ENCODE data around the gene GDF10. TPM values are rescaled to one million over a fixed set of nuclear protein-coding genes. Genes with fewer than 3 reads are reported as not detected.

Gene GDF10
- total RNA-seq, 1 experiment from 2014 or later: 0.20 TPM

DNA sequence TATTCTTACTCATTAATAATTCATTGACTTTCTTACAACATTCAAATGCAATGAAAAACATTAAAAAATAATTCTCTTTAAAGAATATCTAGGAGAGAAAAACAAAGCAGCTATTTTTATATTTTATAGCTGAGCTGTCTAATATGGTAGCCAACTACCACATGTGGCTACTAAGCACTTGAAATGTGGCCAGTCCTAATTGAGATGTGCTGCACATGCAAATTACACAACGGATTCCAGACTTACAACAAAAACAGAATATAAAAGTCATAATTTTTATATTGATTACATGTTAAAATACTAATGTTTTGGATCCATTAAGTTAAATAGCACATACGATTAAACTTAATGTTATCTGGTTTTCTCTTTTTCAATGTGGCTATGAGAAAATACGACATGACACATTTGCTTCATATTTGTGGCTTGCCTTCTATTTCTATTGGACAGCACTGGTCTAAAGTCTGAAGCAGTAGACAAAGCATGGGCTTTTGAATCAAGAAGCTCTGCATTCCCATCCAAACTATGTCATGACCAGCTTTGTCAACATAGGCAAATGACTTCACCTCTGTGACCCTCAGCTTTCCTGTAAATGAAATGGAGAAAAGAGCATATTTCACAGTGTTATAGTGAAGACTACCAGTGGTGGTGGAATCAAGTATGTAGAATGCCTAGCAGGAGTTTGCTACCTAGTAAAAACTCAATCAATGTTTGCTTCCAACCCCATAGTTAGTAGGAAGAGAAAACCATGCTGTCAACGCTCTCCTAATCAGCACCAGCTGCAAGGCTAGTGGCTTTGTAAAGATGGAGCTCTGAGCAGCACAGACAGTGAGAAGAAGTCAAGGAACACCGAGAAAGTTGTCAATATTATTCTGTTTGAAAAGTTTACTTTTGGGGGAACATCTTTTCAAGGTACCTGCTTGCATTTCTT is 37.1 kb upstream of the GDF10 start:
- no peak overlapping the region for H2BK120ac ChIP-seq (ENCODE audit: low read depth, low read length, poor library complexity, severe bottlenecking)
- Mint-ChIP-seq H3K27ac (no peak overlapping the region), H3K4me3 (no peak overlapping the region), H3K36me3 (ENCODE audit: insufficient read depth in 1 of 3, low read depth in 3 of 3) (no peaks in the 10 kb centered on the region), H3K9me3 (no peaks in the 10 kb centered on the region; a peak in 1 of 5 replicates), H3K4me1 (no peaks in the 10 kb centered on the region), H3K27me3 (ENCODE audit: low read depth) (peaks cover 2% of the 10 kb centered on the region; the same call in 1 of the 2 replicates)
- H2BK12ac ChIP-seq (ENCODE audit: insufficient read length, low read depth, low read length): no peak overlapping the region
- no peak overlapping the region for H4K5ac ChIP-seq (ENCODE audit: insufficient read length, low read depth, low read length)
- no peak for DNase-seq
- no peak overlapping the region for H3K56ac ChIP-seq (ENCODE audit: insufficient read length, low read depth, low read length)
- H3K4me2 ChIP-seq (ENCODE audit: insufficient read depth, insufficient read length, low read length): no peak overlapping the region
- H3K27me3 ChIP-seq (ENCODE audit: insufficient read depth, low read length): no peaks in the 10 kb centered on the region
- H3K4me1 ChIP-seq (ENCODE audit: insufficient read depth, low read length): no peaks in the 10 kb centered on the region
- H3K14ac ChIP-seq (ENCODE audit: insufficient read depth, low read length): no peak overlapping the region
- no peak overlapping the region for H2AK5ac ChIP-seq (ENCODE audit: insufficient read length, low read length)
- H2BK20ac ChIP-seq (ENCODE audit: low read depth, low read length, poor library complexity, severe bottlenecking): no peak overlapping the region
- no peak overlapping the region for H3K4ac ChIP-seq (ENCODE audit: low read depth, low read length)
- H3K9me3 ChIP-seq (ENCODE audit: control insufficient read depth, low read depth, low read length): no peaks in the 10 kb centered on the region
- no CpG with 5 or more reads among the region's 5 CpGs for WGBS (ENCODE audit: extremely low coverage, insufficient read length, low lambda C conversion rate)
- no peak overlapping the region for H3K18ac ChIP-seq (ENCODE audit: insufficient read length, low read depth, low read length)
- no peak overlapping the region for H3T11ph ChIP-seq (ENCODE audit: low read length)
- H4K8ac ChIP-seq (replicated peaks; ENCODE audit: insufficient read length, low read depth, low read length): no peak overlapping the region
- H4K20me1 ChIP-seq (ENCODE audit: control insufficient read depth, insufficient read depth, insufficient read length): no peaks in the 10 kb centered on the region
- H3K27ac ChIP-seq (ENCODE audit: insufficient read length, low read depth, low read length): no peak overlapping the region
- H3K79me1 ChIP-seq (ENCODE audit: insufficient read depth, low read depth, low read length, poor library complexity, severe bottlenecking): no peaks in the 10 kb centered on the region
- H3K79me2 ChIP-seq (ENCODE audit: insufficient read depth, low read length): no peaks in the 10 kb centered on the region
- TF ChIP-seq, protein P1, sequence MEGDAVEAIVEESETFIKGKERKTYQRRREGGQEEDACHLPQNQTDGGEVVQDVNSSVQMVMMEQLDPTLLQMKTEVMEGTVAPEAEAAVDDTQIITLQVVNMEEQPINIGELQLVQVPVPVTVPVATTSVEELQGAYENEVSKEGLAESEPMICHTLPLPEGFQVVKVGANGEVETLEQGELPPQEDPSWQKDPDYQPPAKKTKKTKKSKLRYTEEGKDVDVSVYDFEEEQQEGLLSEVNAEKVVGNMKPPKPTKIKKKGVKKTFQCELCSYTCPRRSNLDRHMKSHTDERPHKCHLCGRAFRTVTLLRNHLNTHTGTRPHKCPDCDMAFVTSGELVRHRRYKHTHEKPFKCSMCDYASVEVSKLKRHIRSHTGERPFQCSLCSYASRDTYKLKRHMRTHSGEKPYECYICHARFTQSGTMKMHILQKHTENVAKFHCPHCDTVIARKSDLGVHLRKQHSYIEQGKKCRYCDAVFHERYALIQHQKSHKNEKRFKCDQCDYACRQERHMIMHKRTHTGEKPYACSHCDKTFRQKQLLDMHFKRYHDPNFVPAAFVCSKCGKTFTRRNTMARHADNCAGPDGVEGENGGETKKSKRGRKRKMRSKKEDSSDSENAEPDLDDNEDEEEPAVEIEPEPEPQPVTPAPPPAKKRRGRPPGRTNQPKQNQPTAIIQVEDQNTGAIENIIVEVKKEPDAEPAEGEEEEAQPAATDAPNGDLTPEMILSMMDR (conservative IDR thresholded peaks at IDR 0.05): no peak
- H2BK15ac ChIP-seq (ENCODE audit: low read depth, low read length): no peak overlapping the region
- H3K23me2 ChIP-seq (ENCODE audit: insufficient read length, low read depth, low read length, poor library complexity, severe bottlenecking): no peaks in the 10 kb centered on the region
- no peak overlapping the region for H2BK5ac ChIP-seq (ENCODE audit: insufficient read length, low read length)
- H2AFZ ChIP-seq (ENCODE audit: low read length): no peak overlapping the region
- H4K91ac ChIP-seq (ENCODE audit: insufficient read length, low read depth, low read length): no peak overlapping the region
- H3K9ac ChIP-seq (ENCODE audit: extremely low read depth, insufficient read length, low read length): no peak overlapping the region
- H3K23ac ChIP-seq (ENCODE audit: insufficient read length, low read depth, low read length): no peak overlapping the region
